Loucy (cell line): Measurements from ENCODE around the gene STRA8.

Experiments
- H2AFZ ChIP-seq: fragments of 200-600 bp; sonication (generic); 2 replicates; pipeline ENCODE4 v1.6.0; 2016; ENCODE audit warnings: antibody characterized with exemption, mild to moderate bottlenecking, low read length, moderate library complexity
- H3F3A ChIP-seq: fragments of 200-600 bp; 2 replicates; pipeline ENCODE4 v1.6.0; 2016; ENCODE audit warnings: antibody characterized with exemption, low read depth, mild to moderate bottlenecking
- H3K27me3 ChIP-seq: fragments of 200-600 bp; sonication (generic); 2 replicates; pipeline ENCODE4 v1.6.1; 2014; ENCODE audit warnings: low read length, mild to moderate bottlenecking; ENCODE audit not compliant: insufficient read depth, poor library complexity, severe bottlenecking
- H3K36me3 ChIP-seq: fragments of 200-600 bp; sonication (generic); 2 replicates; pipeline ENCODE4 v1.6.1; 2016; ENCODE audit warnings: low read length; ENCODE audit not compliant: insufficient read depth
- H3K4me1 ChIP-seq: fragments of 200-600 bp; sonication (generic); 2 replicates; pipeline ENCODE4 v1.5.1; 2014; ENCODE audit warnings: low read length, mild to moderate bottlenecking; ENCODE audit not compliant: insufficient read depth, poor library complexity, severe bottlenecking
- H3K4me2 ChIP-seq: fragments of 200-600 bp; sonication (generic); 2 replicates; pipeline ENCODE4 v1.6.0; 2014; ENCODE audit warnings: antibody characterized with exemption, low read length, low read depth, mild to moderate bottlenecking; ENCODE audit not compliant: poor library complexity, severe bottlenecking
- H3K4me3 ChIP-seq: fragments of 200-600 bp; sonication (generic); 2 replicates; pipeline ENCODE4 v1.5.1; 2014; ENCODE audit warnings: low read length, mild to moderate bottlenecking, mixed read lengths; ENCODE audit not compliant: poor library complexity, severe bottlenecking
- H3K79me2 ChIP-seq: fragments of 200-600 bp; sonication (generic); 2 replicates; pipeline ENCODE4 v1.6.1; 2014; ENCODE audit warnings: low read length; ENCODE audit not compliant: insufficient read depth
- H3K9ac ChIP-seq: fragments of 200-600 bp; sonication (generic); 2 replicates; pipeline ENCODE4 v1.6.0; 2014; ENCODE audit warnings: mild to moderate bottlenecking, low read depth, low read length, moderate library complexity; ENCODE audit not compliant: poor library complexity, severe bottlenecking
- H3K9me2 ChIP-seq: fragments of 200-600 bp; sonication (generic); replicated peaks from 2 replicates; pipeline ENCODE4 v1.6.1; 2016; ENCODE audit warnings: low read depth, low read length, mixed read lengths
- H3K9me3 ChIP-seq: fragments of 200-600 bp; sonication (generic); 2 replicates; pipeline ENCODE4 v1.6.1; 2014; ENCODE audit warnings: mild to moderate bottlenecking, antibody characterized with exemption, low read length, low read depth; ENCODE audit not compliant: insufficient read depth
- H4K20me1 ChIP-seq: fragments of 200-600 bp; sonication (generic); 2 replicates; pipeline ENCODE4 v1.6.0; 2014; ENCODE audit warnings: antibody characterized with exemption, low read length, mild to moderate bottlenecking; ENCODE audit not compliant: insufficient read depth, poor library complexity, severe bottlenecking
- CTCF ChIP-seq: fragments of 200-600 bp; sonication (generic); conservative IDR thresholded peaks from 2 replicates; pipeline ENCODE4 v1.5.1; 2014; ENCODE audit warnings: mild to moderate bottlenecking, antibody characterized with exemption, low read length
- EZH2phosphoT487 ChIP-seq: fragments of 200-600 bp; IDR thresholded peaks from 2 replicates; pipeline ENCODE4 v1.6.1; 2018; ENCODE audit warnings: antibody characterized with exemption, mild to moderate bottlenecking, moderate library complexity, borderline replicate concordance

Gene STRA8

DNA sequence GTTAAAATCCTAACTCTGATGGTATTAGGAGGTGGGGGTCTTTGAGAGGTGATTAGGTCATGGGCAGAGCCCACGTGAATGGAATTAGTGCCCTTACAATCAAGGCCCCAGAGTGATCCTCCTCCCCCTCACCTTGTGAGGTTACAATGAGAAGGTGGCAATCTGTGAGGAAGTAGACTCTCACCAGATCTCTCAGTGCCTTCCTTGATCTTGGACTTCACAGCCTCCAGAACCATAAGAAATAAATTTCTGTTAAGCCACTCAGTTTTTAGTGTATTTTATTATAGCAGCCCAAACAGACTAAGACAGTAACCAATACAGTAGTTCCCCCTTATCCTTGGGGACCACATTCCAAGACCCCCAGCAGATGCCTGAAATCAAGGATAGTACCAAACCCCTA is 32.0 kb downstream of the STRA8 start:
- Histone ChIP-seq H3K4me1 (no peaks in the 10 kb centered on the region), H3K4me3 (no peak overlapping the region), H3K27me3 (no peaks in the 10 kb centered on the region), H4K20me1 (no peaks in the 10 kb centered on the region), H3F3A (no peaks in the 10 kb centered on the region), H2AFZ (no peak overlapping the region), H3K79me2 (no peaks in the 10 kb centered on the region), H3K36me3 (no peaks in the 10 kb centered on the region), H3K9ac (no peak overlapping the region), H3K9me3 (peaks cover 4% of the 10 kb centered on the region; the same call in 1 of the 2 replicates), H3K9me2 (no peaks in the 10 kb centered on the region), H3K4me2 (no peak overlapping the region)
- no peak for TF ChIP-seq EZH2phosphoT487
- TF ChIP-seq CTCF, result no peak

GRCh38 chr7:135269921-135270320 is 36.3 kb downstream of the STRA8 start:
- no peaks in the 10 kb centered on the region for H3K9me2 ChIP-seq
- no peaks in the 10 kb centered on the region for H3K79me2 ChIP-seq
- no peaks in the 10 kb centered on the region for H4K20me1 ChIP-seq
- H3K9me3 ChIP-seq, result peaks cover 2% of the 10 kb centered on the region; the same call in 1 of the 2 replicates
- H3K4me1 ChIP-seq, result no peaks in the 10 kb centered on the region
- H3K4me3 ChIP-seq, result no peak overlapping the region
- H3F3A ChIP-seq, result no peaks in the 10 kb centered on the region
- H3K9ac ChIP-seq, result no peak overlapping the region
- no peak overlapping the region for H2AFZ ChIP-seq
- H3K4me2 ChIP-seq, result no peak overlapping the region
- H3K36me3 ChIP-seq, result no peaks in the 10 kb centered on the region
- no peaks in the 10 kb centered on the region for H3K27me3 ChIP-seq
- TF ChIP-seq CTCF (no peak), EZH2phosphoT487 (no peak)

GRCh38 chr7:135270577-135271254 is 37.1 kb downstream of the STRA8 start:
- Histone ChIP-seq H3F3A (no peaks in the 10 kb centered on the region), H3K4me3 (no peak overlapping the region), H3K4me1 (no peaks in the 10 kb centered on the region), H3K9ac (no peak overlapping the region), H3K36me3 (no peaks in the 10 kb centered on the region), H4K20me1 (no peaks in the 10 kb centered on the region), H3K9me2 (no peaks in the 10 kb centered on the region), H3K9me3 (no peaks in the 10 kb centered on the region; the same call in 1 of the 2 replicates), H3K4me2 (no peak overlapping the region), H3K79me2 (no peaks in the 10 kb centered on the region), H3K27me3 (no peaks in the 10 kb centered on the region), H2AFZ (no peak overlapping the region)
- TF ChIP-seq CTCF, result no peak
- no peak for TF ChIP-seq EZH2phosphoT487
